ENCODE results near the gene PCID2. TPM values are rescaled to one million over a fixed set of nuclear protein-coding genes. Genes with fewer than 3 reads are reported as not detected.
A peak's percentile ranks its signal among the peaks of the same experiment; 100 is the strongest.

The PCID2 gene
- total and polyA plus RNA-seq, 2 of the 13 experiments (the other 11 are each of a cell fraction or from before 2014, with no cell fraction given), result 65.0 to 111 TPM

GRCh38 chr13:113183450-113184129 lies 24.9 kb downstream of the PCID2 start (continued):
- no peak for TF ChIP-seq GLMP (CRISPR knock-in tag; IDR thresholded peaks at IDR 0.05; ENCODE audit: borderline replicate concordance)
- TF ChIP-seq NR2C2 (CRISPR knock-in tag; IDR thresholded peaks at IDR 0.05; ENCODE audit: borderline replicate concordance), result no peak
- TF ChIP-seq AKAP8 (CRISPR knock-in tag; IDR thresholded peaks at IDR 0.05), result no peak
- TF ChIP-seq ZNF383 (CRISPR knock-in tag; IDR thresholded peaks at IDR 0.05; ENCODE audit: borderline replicate concordance), result no peak
- no peak for TF ChIP-seq ZNF616 (CRISPR knock-in tag; IDR thresholded peaks at IDR 0.05; ENCODE audit: low read depth)
- TF ChIP-seq, protein P1, sequence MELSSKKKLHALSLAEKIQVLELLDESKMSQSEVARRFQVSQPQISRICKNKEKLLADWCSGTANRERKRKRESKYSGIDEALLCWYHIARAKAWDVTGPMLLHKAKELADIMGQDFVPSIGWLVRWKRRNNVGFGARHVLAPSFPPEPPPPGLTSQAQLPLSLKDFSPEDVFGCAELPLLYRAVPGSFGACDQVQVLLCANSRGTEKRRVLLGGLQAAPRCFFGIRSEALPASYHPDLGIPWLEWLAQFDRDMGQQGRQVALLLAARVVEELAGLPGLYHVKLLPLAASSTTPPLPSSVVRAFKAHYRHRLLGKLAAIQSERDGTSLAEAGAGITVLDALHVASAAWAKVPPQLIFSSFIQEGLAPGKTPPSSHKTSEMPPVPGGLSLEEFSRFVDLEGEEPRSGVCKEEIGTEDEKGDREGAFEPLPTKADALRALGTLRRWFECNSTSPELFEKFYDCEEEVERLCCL (CRISPR knock-in tag; IDR thresholded peaks at IDR 0.05; ENCODE audit: borderline replicate concordance), result no peak
- TF ChIP-seq NRL (CRISPR knock-in tag; IDR thresholded peaks at IDR 0.05; ENCODE audit: borderline replicate concordance), result no peak
- TF ChIP-seq, protein P2, sequence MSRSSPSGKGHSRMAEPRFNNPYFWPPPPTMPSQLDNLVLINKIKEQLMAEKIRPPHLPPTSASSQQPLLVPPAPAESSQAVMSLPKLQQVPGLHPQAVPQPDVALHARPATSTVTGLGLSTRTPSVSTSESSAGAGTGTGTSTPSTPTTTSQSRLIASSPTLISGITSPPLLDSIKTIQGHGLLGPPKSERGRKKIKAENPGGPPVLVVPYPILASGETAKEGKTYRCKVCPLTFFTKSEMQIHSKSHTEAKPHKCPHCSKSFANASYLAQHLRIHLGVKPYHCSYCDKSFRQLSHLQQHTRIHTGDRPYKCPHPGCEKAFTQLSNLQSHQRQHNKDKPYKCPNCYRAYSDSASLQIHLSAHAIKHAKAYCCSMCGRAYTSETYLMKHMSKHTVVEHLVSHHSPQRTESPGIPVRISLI (CRISPR knock-in tag; IDR thresholded peaks at IDR 0.05; ENCODE audit: borderline replicate concordance), result no peak
- TF ChIP-seq ZMYM4 (CRISPR knock-in tag; IDR thresholded peaks at IDR 0.05), result peak; percentile 56
- TF ChIP-seq KAT7 (CRISPR knock-in tag; IDR thresholded peaks at IDR 0.05; ENCODE audit: borderline replicate concordance), result no peak
- peak; percentile 29 for TF ChIP-seq HNF4G (IDR thresholded peaks at IDR 0.05; ENCODE audit: borderline replicate concordance, low read depth, low read length)
- TF ChIP-seq HNF4G (CRISPR knock-in tag; IDR thresholded peaks at IDR 0.05; ENCODE audit: borderline replicate concordance, low read depth), result peak; percentile 42; the same call in 1 of the 2 replicates
- TF ChIP-seq, protein P3, sequence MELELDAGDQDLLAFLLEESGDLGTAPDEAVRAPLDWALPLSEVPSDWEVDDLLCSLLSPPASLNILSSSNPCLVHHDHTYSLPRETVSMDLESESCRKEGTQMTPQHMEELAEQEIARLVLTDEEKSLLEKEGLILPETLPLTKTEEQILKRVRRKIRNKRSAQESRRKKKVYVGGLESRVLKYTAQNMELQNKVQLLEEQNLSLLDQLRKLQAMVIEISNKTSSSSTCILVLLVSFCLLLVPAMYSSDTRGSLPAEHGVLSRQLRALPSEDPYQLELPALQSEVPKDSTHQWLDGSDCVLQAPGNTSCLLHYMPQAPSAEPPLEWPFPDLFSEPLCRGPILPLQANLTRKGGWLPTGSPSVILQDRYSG (CRISPR knock-in tag; IDR thresholded peaks at IDR 0.05), result no peak
- TF ChIP-seq RARG (CRISPR knock-in tag; IDR thresholded peaks at IDR 0.05; ENCODE audit: low read depth), result no peak
- no peak for TF ChIP-seq ZSCAN12 (CRISPR knock-in tag; IDR thresholded peaks at IDR 0.05)
- peak; percentile 66 for TF ChIP-seq ELF3 (CRISPR knock-in tag; IDR thresholded peaks at IDR 0.05)
- TF ChIP-seq ZNF773 (CRISPR knock-in tag; IDR thresholded peaks at IDR 0.05; ENCODE audit: borderline replicate concordance), result no peak
- no peak for TF ChIP-seq ZNF282 (IDR thresholded peaks at IDR 0.05; ENCODE audit: partially characterized antibody)
- no peak for TF ChIP-seq NFE2L2 (IDR thresholded peaks at IDR 0.05; ENCODE audit: low read length)
- TF ChIP-seq ZNF550 (CRISPR knock-in tag; IDR thresholded peaks at IDR 0.05; ENCODE audit: borderline replicate concordance), result no peak
- TF ChIP-seq, protein P4, sequence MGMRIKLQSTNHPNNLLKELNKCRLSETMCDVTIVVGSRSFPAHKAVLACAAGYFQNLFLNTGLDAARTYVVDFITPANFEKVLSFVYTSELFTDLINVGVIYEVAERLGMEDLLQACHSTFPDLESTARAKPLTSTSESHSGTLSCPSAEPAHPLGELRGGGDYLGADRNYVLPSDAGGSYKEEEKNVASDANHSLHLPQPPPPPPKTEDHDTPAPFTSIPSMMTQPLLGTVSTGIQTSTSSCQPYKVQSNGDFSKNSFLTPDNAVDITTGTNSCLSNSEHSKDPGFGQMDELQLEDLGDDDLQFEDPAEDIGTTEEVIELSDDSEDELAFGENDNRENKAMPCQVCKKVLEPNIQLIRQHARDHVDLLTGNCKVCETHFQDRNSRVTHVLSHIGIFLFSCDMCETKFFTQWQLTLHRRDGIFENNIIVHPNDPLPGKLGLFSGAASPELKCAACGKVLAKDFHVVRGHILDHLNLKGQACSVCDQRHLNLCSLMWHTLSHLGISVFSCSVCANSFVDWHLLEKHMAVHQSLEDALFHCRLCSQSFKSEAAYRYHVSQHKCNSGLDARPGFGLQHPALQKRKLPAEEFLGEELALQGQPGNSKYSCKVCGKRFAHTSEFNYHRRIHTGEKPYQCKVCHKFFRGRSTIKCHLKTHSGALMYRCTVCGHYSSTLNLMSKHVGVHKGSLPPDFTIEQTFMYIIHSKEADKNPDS (CRISPR knock-in tag; IDR thresholded peaks at IDR 0.05), result no peak
- no peak for TF ChIP-seq ZNF549 (CRISPR knock-in tag; IDR thresholded peaks at IDR 0.05)
- no peak for TF ChIP-seq TCF7L2 (IDR thresholded peaks at IDR 0.05; ENCODE audit: low read depth, low read length)

Measured in HepG2 (cell line).